Measurements from ENCODE around the gene DNAH17. TPM values are rescaled to one million over a fixed set of nuclear protein-coding genes. Genes with fewer than 3 reads are reported as not detected.

Gene DNAH17
- total and polyA plus RNA-seq, 2 of the 8 experiments (the other 6 are each of a cell fraction or from before 2014, with no cell fraction given): 0.14 to 0.67 TPM

DNA sequence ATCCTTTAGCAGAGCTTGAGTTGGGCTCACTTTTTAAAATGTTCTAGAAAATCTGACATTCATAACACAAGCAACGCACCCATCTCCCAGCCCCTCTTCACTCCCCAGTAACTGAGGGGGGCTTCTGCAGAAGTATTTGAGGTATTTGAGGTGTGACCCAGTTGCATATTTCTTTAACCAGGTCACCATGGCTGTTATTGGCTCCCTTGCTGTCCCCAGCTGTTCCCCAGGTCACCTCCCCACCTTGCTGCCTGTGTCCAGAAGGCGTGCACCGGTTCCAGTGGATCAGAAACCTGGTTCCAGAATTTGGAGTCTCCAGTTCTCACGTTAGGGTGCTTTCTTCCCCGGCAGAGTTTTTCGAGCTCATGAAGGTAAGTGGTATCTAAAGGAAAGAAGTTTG lies 184.9 kb downstream of the DNAH17 start:
- H3K23me2 ChIP-seq (ENCODE audit: low read depth, low read length): no peaks in the 10 kb centered on the region
- ChIA-PET POLR2A (ENCODE audit: partially characterized antibody) (interaction anchor here (0.8 to 1.5 kb wide), 5 partner anchors 9 to 483 kb away, joined by 3 to 7 read pairs (median 3); partner anchors contain the start of gene PGS1), CTCF (ENCODE audit: partially characterized antibody) (interaction anchor here (1.1 to 4.0 kb wide), 8 partner anchors 10 to 141 kb away, joined by 3 to 45 read pairs (median 5); no protein-coding TSS in a partner anchor)
- H3K4ac ChIP-seq (replicated peaks; ENCODE audit: insufficient read length, low read depth, low read length): no peak overlapping the region
- no peak overlapping the region for H3K4me3 ChIP-seq (ENCODE audit: extremely low read depth in 1 of 4, insufficient read depth in 2 of 4, low read depth in 3 of 4, low read length in 4 of 4)
- H3K36me3 ChIP-seq (ENCODE audit: control insufficient read depth in 2 of 4, insufficient read depth in 4 of 4, low read length in 3 of 4): peaks cover 0 to 21% (median 12%) of the 10 kb centered on the region in 4 experiments; a peak in 5 of 8 replicates
- no peak overlapping the region for H4K8ac ChIP-seq (ENCODE audit: extremely low read depth, insufficient read depth, low read length)
- H3K23ac ChIP-seq (ENCODE audit: insufficient read length): no peak overlapping the region
- H3K27me3 ChIP-seq (replicated peaks in 1 of 4; ENCODE audit: control insufficient read depth in 3 of 4, extremely low read depth in 1 of 4, insufficient read depth in 3 of 4, low read length in 3 of 4): no peaks in the 10 kb centered on the region
- H2BK12ac ChIP-seq (ENCODE audit: low read depth, low read length): no peak overlapping the region
- H2AFZ ChIP-seq (ENCODE audit: low read length): no peak overlapping the region
- peaks cover 31 to 93% of the 10 kb centered on the region in 2 experiments for H3K79me2 ChIP-seq (ENCODE audit: control insufficient read depth in 1 of 2, insufficient read depth in 2 of 2, low read length in 2 of 2)
- DNase-seq (ENCODE audit: low read depth in 1 of 2, low spot score in 2 of 2) (no peak), FAIRE-seq (no peak)
- no peaks in the 10 kb centered on the region for H3K9me3 ChIP-seq (ENCODE audit: insufficient read depth in 2 of 2, low read depth in 1 of 2, low read length in 1 of 2)
- H3K4me1 ChIP-seq (replicated peaks in 1 of 4; ENCODE audit: control insufficient read depth in 3 of 4, insufficient read depth in 4 of 4, low read length in 3 of 4): peaks cover 0 to 4% (median 0%) of the 10 kb centered on the region in 4 experiments; a peak in 4 of 7 replicates
- 0 out of 2 replicates have a peak overlapping the region, but pooled peaks have one; percentile 26 for H2BK5ac ChIP-seq (ENCODE audit: low read depth, low read length)
- no peak overlapping the region for H4K91ac ChIP-seq (replicated peaks; ENCODE audit: insufficient read length, low read length)
- no peak overlapping the region for H2BK120ac ChIP-seq (replicated peaks; ENCODE audit: low read depth, low read length)
- peaks cover 17% of the 10 kb centered on the region for H3K79me1 ChIP-seq (ENCODE audit: low read depth, low read length)
- H2AK5ac ChIP-seq (ENCODE audit: low read depth, low read length): no peak overlapping the region
- WGBS, 2 experiments (ENCODE audit: extremely low coverage in 1 of 2, insufficient coverage in 1 of 2, insufficient read length in 1 of 2, insufficient replicate concordance in 2 of 2, low coverage in 1 of 2, low lambda C conversion rate in 2 of 2, missing lambda C conversion rate in 1 of 2): 88% methylated on average over 6 of the region's 6 CpGs; no CpG with 5 or more reads in 1 of the 2 experiments
- H3K4me2 ChIP-seq (ENCODE audit: insufficient read depth in 1 of 2, low read depth in 2 of 2, low read length in 2 of 2): no peak overlapping the region
- no peak overlapping the region for H4K5ac ChIP-seq (ENCODE audit: insufficient read length, low read depth, low read length)
- no peak overlapping the region for H2BK20ac ChIP-seq (ENCODE audit: low read length)
- no peak overlapping the region for H2BK15ac ChIP-seq (ENCODE audit: low read length)
- H3K9ac ChIP-seq (replicated peaks in 1 of 4; ENCODE audit: extremely low read depth in 1 of 4, low read depth in 3 of 4, low read length in 3 of 4): no peak overlapping the region
- H3K56ac ChIP-seq (replicated peaks; ENCODE audit: insufficient read length, low read depth, low read length): no peak overlapping the region
- H3K18ac ChIP-seq (ENCODE audit: extremely low read depth, low read length): no peak overlapping the region
- peaks cover 14 to 30% of the 10 kb centered on the region in 2 experiments for H4K20me1 ChIP-seq (replicated peaks in 1 of 2; ENCODE audit: control insufficient read depth in 1 of 2, insufficient read depth in 2 of 2, low read length in 2 of 2)
- H3K14ac ChIP-seq (ENCODE audit: insufficient read length): no peak overlapping the region
- H3K27ac ChIP-seq (ENCODE audit: low read depth, low read length): no peak overlapping the region
- TF ChIP-seq POLR2A (IDR thresholded peaks at IDR 0.05; ENCODE audit: control extremely low read depth in 1 of 2, low read depth in 2 of 2, low read length in 2 of 2): no peak
- TF ChIP-seq PHF8 (conservative IDR thresholded peaks at IDR 0.05; ENCODE audit: low read depth, low read length): no peak
- TF ChIP-seq, protein P1, sequence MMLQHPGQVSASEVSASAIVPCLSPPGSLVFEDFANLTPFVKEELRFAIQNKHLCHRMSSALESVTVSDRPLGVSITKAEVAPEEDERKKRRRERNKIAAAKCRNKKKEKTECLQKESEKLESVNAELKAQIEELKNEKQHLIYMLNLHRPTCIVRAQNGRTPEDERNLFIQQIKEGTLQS (IDR thresholded peaks at IDR 0.05; ENCODE audit: insufficient read depth, low read depth, low read length): no peak
- no peak for TF ChIP-seq KDM1A (IDR thresholded peaks at IDR 0.05; ENCODE audit: borderline replicate concordance, low read length)
- no peak for TF ChIP-seq KDM5A (IDR thresholded peaks at IDR 0.05; ENCODE audit: low read length)
- TF ChIP-seq EP300 (IDR thresholded peaks at IDR 0.05; ENCODE audit: borderline replicate concordance in 1 of 2, low read depth in 2 of 2, low read length in 2 of 2): no peak
- TF ChIP-seq HDAC6 (IDR thresholded peaks at IDR 0.05; ENCODE audit: low read depth, low read length): no peak
